Neural progenitor cell (in vitro differentiated cells): ENCODE results near the gene SPIN4.

ENCODE experiments used
- EZH2 ChIP-seq: fragments of 200-600 bp; sonication (generic); IDR thresholded peaks from 2 replicates; pipeline ENCODE4 v1.6.1; 2017; ENCODE audit warnings: antibody characterized with exemption, mild to moderate bottlenecking, moderate library complexity
- EZH2phosphoT487 ChIP-seq: fragments of 200-600 bp; sonication (generic); IDR thresholded peaks from 2 replicates; pipeline ENCODE4 v1.6.1; 2017; ENCODE audit warnings: antibody characterized with exemption
- TF ChIP-seq, protein P1 (sequence below): fragments of 200-600 bp; sonication (generic); IDR thresholded peaks from 2 replicates; pipeline ENCODE4 v1.5.1; 2017; ENCODE audit warnings: antibody characterized with exemption, mild to moderate bottlenecking

DNA sequence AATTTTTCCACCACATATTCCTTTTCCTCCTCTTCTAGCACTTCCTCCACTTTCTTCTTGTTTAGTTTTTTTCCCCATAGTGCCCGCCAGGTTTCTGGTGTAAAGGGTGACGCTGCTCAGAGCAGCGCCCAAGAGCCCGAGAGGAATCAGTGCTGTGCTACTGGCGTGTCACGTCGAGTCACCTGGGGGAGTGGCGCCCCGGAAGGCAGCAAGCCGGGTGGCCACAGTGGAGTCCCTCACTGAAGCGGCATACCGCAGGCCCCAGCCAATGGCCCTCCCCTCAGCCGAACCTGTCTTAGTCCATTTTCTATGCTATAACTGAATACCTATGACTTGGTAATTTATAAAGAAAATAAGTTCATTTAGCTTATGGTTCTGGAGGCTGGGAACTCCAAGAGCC is 51.5 kb downstream of the SPIN4 start:
- no peak for TF ChIP-seq EZH2
- TF ChIP-seq, protein P1, sequence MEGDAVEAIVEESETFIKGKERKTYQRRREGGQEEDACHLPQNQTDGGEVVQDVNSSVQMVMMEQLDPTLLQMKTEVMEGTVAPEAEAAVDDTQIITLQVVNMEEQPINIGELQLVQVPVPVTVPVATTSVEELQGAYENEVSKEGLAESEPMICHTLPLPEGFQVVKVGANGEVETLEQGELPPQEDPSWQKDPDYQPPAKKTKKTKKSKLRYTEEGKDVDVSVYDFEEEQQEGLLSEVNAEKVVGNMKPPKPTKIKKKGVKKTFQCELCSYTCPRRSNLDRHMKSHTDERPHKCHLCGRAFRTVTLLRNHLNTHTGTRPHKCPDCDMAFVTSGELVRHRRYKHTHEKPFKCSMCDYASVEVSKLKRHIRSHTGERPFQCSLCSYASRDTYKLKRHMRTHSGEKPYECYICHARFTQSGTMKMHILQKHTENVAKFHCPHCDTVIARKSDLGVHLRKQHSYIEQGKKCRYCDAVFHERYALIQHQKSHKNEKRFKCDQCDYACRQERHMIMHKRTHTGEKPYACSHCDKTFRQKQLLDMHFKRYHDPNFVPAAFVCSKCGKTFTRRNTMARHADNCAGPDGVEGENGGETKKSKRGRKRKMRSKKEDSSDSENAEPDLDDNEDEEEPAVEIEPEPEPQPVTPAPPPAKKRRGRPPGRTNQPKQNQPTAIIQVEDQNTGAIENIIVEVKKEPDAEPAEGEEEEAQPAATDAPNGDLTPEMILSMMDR: no peak
- TF ChIP-seq EZH2phosphoT487: no peak
